ENCODE data around the gene FBXL5. TPM values are rescaled to one million over a fixed set of nuclear protein-coding genes. Genes with fewer than 3 reads are reported as not detected.

The FBXL5 gene
- total RNA-seq, 2 donors from 2014 or later, result 81.0 to 83.1 TPM

- no peak for TF ChIP-seq CTCF (IDR thresholded peaks at IDR 0.05)
- no peak overlapping the region for H3K27ac ChIP-seq
Observed at GRCh38 chr4:15575966-15576365, 79.2 kb downstream of the FBXL5 start.

GRCh38 chr4:15569746-15570145 lies 85.4 kb downstream of the FBXL5 start:
- Histone ChIP-seq H3K27me3 (no peaks in the 10 kb centered on the region), H3K4me3 (no peak overlapping the region), H3K4me1 (no peaks in the 10 kb centered on the region), H3K9me3 (no peaks in the 10 kb centered on the region), H3K27ac (no peak overlapping the region), H3K36me3 (peaks cover 37% of the 10 kb centered on the region)
- DNase-seq (ENCODE audit: low spot score), result no peak
- no peak for TF ChIP-seq CTCF (IDR thresholded peaks at IDR 0.05)

More at GRCh38 chr4:15575966-15576365, 79.2 kb downstream of the FBXL5 start:
- H3K4me1 ChIP-seq, result peaks cover 0 to 5% of the 10 kb centered on the region in 2 donors
- no peak overlapping the region for H3K4me3 ChIP-seq
- DNase-seq (ENCODE audit: low spot score), result no peak
- H3K36me3 ChIP-seq, result peaks cover 1% of the 10 kb centered on the region
- H3K27me3 ChIP-seq, result no peaks in the 10 kb centered on the region
- no peaks in the 10 kb centered on the region for H3K9me3 ChIP-seq

- Histone ChIP-seq H3K36me3 (peaks cover 41% of the 10 kb centered on the region), H3K4me1 (no peaks in the 10 kb centered on the region), H3K27me3 (no peaks in the 10 kb centered on the region), H3K9me3 (no peaks in the 10 kb centered on the region), H3K27ac (no peak overlapping the region), H3K4me3 (no peak overlapping the region)
- no peak for DNase-seq (ENCODE audit: low spot score)
- TF ChIP-seq CTCF (IDR thresholded peaks at IDR 0.05), result no peak
Observed at GRCh38 chr4:15568821-15569220, 86.3 kb downstream of the FBXL5 start.

GRCh38 chr4:15563871-15564270 lies 91.3 kb downstream of the FBXL5 start:
- DNase-seq (ENCODE audit: low spot score), result no peak
- Histone ChIP-seq H3K4me3 (no peak overlapping the region), H3K27me3 (no peaks in the 10 kb centered on the region), H3K27ac (no peak overlapping the region), H3K4me1 (no peaks in the 10 kb centered on the region), H3K9me3 (no peaks in the 10 kb centered on the region), H3K36me3 (peaks cover 34% of the 10 kb centered on the region)
- no peak for TF ChIP-seq CTCF (IDR thresholded peaks at IDR 0.05)

GRCh38 chr4:15562623-15563022 lies 92.5 kb downstream of the FBXL5 start:
- H3K36me3 ChIP-seq, result peaks cover 23% of the 10 kb centered on the region
- DNase-seq (ENCODE audit: low spot score), result no peak
- H3K27me3 ChIP-seq, result no peaks in the 10 kb centered on the region
- no peak for TF ChIP-seq CTCF (IDR thresholded peaks at IDR 0.05)
- H3K4me1 ChIP-seq, result no peaks in the 10 kb centered on the region
- no peak overlapping the region for H3K27ac ChIP-seq
- no peaks in the 10 kb centered on the region for H3K9me3 ChIP-seq
- no peak overlapping the region for H3K4me3 ChIP-seq

- no peaks in the 10 kb centered on the region for H3K27me3 ChIP-seq
- no peaks in the 10 kb centered on the region for H3K9me3 ChIP-seq
- peaks cover 18% of the 10 kb centered on the region for H3K36me3 ChIP-seq
- no peak for TF ChIP-seq CTCF (IDR thresholded peaks at IDR 0.05)
- DNase-seq (ENCODE audit: low spot score), result no peak
- no peak overlapping the region for H3K4me3 ChIP-seq
- H3K4me1 ChIP-seq, result no peaks in the 10 kb centered on the region
- H3K27ac ChIP-seq, result no peak overlapping the region
Observed at GRCh38 chr4:15562114-15562513, 93.0 kb downstream of the FBXL5 start.

Data from right atrium auricular region (tissue), 2 donors.